Stimulated activated CD8-positive, alpha-beta memory T cell treated with anti-CD3 and anti-CD28 coated beads, Interleukin-4, amount 100 ng/mL, for 48 hours (primary cell): ENCODE results near the gene SPATA31E1.
"Not testable (repeated sequence)": the region's sequence is repeated elsewhere in the genome, so short reads cannot be mapped to it uniquely, and the experiment has no call there.

Experiments used
- DNase-seq: peaks from one replicate; pipeline ENCODE4 v3.0.0-alpha.2; 2020

The SPATA31E1 gene

DNA sequence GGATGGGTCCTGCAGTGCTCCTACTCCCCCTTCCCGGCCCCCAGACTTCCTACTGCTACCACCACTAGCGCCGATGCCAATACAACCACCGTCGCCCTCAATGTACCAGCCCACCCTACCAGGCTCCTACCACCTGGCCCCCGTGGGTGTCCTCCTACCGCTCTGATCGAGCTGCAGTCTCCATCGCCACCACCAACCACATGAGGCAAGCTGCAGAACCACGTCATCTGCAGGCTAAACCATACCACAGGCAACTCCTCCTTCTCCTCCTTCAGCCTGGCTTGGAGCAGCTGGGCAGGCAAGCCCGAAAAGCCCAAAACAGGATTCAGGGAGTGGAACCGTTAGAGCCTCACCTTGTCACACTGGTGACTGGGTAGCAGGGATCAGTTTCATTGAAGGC is 54.7 kb downstream of the SPATA31E1 start:
- DNase-seq: not testable (repeated sequence)

DNA sequence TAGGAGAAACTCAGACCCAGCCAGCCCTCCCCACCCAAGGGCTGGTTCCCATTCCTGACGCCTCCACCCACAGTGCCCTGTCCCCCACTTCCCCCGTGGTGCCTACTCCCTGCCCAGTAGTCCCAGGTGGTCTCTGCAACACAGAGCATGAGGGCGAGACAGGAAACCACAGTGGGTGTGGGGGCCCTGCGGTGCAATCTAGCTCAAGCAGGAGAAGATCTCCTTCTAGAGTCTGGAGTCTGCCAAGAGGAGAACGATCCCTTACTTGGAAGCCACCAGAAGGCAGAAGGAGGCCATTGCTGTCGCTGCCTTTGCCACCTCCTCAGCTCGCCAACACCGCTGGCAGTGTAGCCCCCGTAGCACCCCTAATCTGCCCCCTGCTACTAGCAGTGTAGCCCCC is 55.2 kb downstream of the SPATA31E1 start:
- DNase-seq: not testable (repeated sequence)

DNA sequence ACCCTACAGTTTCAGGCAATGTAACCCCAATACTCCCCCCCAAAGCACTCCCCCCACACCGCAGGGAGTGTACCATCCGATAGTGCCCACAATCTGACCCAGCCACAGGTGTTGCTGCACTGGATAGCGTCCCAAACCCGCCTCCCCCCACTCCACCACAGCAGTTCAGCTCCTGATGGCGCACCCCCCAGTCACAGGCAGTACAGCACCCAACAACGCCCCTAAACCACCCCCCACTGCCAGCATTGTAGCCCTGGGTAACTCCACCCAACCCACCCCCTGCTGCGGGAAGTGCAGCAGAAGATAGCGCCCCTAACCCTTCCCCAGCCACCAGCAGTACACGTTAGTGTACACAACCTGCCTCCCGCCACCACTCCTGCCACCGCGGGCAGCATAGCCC is 55.7 kb downstream of the SPATA31E1 start:
- not testable (repeated sequence) for DNase-seq
